HEK293T (cell line): ENCODE results near the gene GFRA1.

ENCODE experiments used
- BHLHE40 ChIP-seq: fragments of 450-650 bp; IDR thresholded peaks from 2 replicates; pipeline ENCODE4 v1.6.1; 2016; ENCODE audit warnings: mild to moderate bottlenecking, moderate library complexity, borderline replicate concordance
- CTBP1 ChIP-seq: fragments of 450-650 bp; IDR thresholded peaks from 2 replicates; pipeline ENCODE4 v1.6.1; 2016; ENCODE audit warnings: borderline replicate concordance
- ELF4 ChIP-seq: fragments of 450-650 bp; IDR thresholded peaks from 2 replicates; pipeline ENCODE4 v1.6.1; 2017; ENCODE audit warnings: antibody characterized with exemption
- FOXA1 ChIP-seq: fragments of 450-650 bp; IDR thresholded peaks from 2 replicates; pipeline ENCODE4 v1.6.1; 2016; ENCODE audit warnings: mild to moderate bottlenecking
- FOXK2 ChIP-seq: fragments of 450-650 bp; IDR thresholded peaks from 2 replicates; pipeline ENCODE4 v1.6.1; 2016; ENCODE audit warnings: mild to moderate bottlenecking
- FOXM1 ChIP-seq: fragments of 450-650 bp; IDR thresholded peaks from 2 replicates; pipeline ENCODE4 v1.6.1; 2017; ENCODE audit warnings: mild to moderate bottlenecking, borderline replicate concordance
- SP1 ChIP-seq: fragments of 450-650 bp; IDR thresholded peaks from 2 replicates; pipeline ENCODE4 v1.6.1; 2017
- SUZ12 ChIP-seq: fragments of 450-650 bp; IDR thresholded peaks from 2 replicates; pipeline ENCODE4 v1.6.1; 2016; ENCODE audit warnings: mild to moderate bottlenecking
- TARDBP ChIP-seq: fragments of 450-650 bp; IDR thresholded peaks from 2 replicates; pipeline ENCODE4 v1.6.1; 2016
- TF ChIP-seq, protein P1 (sequence below): fragments of 450-650 bp; IDR thresholded peaks from 2 replicates; pipeline ENCODE4 v1.6.1; 2016

DNA sequence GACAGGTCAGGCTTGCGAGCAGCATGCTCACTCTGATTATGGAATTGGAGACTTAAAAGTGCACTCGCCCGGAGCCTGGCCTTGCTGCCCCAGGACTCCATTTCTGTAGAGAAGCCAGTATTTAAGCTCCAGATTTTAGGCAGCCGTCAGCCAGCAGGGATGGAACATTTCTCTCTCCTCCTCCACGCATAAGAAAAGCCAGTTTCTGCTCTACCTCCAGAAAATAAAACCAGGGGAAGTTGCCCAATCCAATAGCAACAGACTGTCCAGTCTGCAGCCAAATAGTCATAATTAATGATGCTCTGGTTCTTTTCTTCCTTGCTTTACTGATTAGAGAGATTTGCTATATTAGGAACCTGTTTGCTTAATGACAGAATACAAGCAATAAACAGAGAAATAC lies 203.2 kb downstream of the GFRA1 start:
- TF ChIP-seq SP1 (no peak), SUZ12 (no peak), FOXM1 (no peak), TARDBP (no peak), FOXA1 (no peak), FOXK2 (no peak), BHLHE40 (no peak), CTBP1 (no peak), ELF4 (no peak)
- TF ChIP-seq, protein P1, sequence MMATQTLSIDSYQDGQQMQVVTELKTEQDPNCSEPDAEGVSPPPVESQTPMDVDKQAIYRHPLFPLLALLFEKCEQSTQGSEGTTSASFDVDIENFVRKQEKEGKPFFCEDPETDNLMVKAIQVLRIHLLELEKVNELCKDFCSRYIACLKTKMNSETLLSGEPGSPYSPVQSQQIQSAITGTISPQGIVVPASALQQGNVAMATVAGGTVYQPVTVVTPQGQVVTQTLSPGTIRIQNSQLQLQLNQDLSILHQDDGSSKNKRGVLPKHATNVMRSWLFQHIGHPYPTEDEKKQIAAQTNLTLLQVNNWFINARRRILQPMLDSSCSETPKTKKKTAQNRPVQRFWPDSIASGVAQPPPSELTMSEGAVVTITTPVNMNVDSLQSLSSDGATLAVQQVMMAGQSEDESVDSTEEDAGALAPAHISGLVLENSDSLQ = no peak
